ENCODE data around the gene GJC2.

The GJC2 gene

GRCh38 chr1:228194921-228195812 lies 45.4 kb downstream of the GJC2 start:
- TF ChIP-seq, protein P1, sequence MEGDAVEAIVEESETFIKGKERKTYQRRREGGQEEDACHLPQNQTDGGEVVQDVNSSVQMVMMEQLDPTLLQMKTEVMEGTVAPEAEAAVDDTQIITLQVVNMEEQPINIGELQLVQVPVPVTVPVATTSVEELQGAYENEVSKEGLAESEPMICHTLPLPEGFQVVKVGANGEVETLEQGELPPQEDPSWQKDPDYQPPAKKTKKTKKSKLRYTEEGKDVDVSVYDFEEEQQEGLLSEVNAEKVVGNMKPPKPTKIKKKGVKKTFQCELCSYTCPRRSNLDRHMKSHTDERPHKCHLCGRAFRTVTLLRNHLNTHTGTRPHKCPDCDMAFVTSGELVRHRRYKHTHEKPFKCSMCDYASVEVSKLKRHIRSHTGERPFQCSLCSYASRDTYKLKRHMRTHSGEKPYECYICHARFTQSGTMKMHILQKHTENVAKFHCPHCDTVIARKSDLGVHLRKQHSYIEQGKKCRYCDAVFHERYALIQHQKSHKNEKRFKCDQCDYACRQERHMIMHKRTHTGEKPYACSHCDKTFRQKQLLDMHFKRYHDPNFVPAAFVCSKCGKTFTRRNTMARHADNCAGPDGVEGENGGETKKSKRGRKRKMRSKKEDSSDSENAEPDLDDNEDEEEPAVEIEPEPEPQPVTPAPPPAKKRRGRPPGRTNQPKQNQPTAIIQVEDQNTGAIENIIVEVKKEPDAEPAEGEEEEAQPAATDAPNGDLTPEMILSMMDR (IDR thresholded peaks at IDR 0.05), result no peak
- Mint-ChIP-seq H3K9me3 (peaks cover 37% of the 10 kb centered on the region), H3K27me3 (ENCODE audit: low read depth, poor library complexity) (peaks cover 12% of the 10 kb centered on the region), H3K36me3 (ENCODE audit: low read depth) (peaks cover 26% of the 10 kb centered on the region), H3K4me1 (peaks cover 8% of the 10 kb centered on the region), H3K4me3 (no peak overlapping the region), H3K27ac (no peak overlapping the region)
- no peak for DNase-seq

- Mint-ChIP-seq H3K4me3 (no peak overlapping the region), H3K36me3 (ENCODE audit: low read depth) (peaks cover 38% of the 10 kb centered on the region), H3K4me1 (peaks cover 8% of the 10 kb centered on the region), H3K27me3 (ENCODE audit: low read depth, poor library complexity) (peaks cover 10% of the 10 kb centered on the region), H3K9me3 (peaks cover 52% of the 10 kb centered on the region), H3K27ac (no peak overlapping the region)
- TF ChIP-seq, protein P1 (IDR thresholded peaks at IDR 0.05), result no peak
- DNase-seq, result no peak
These were observed 47.9 kb downstream of the GJC2 start for GRCh38 chr1:228197555-228198147.

GRCh38 chr1:228198977-228199590 lies 49.4 kb downstream of the GJC2 start:
- DNase-seq, result no peak
- Mint-ChIP-seq H3K27ac (no peak overlapping the region), H3K4me3 (no peak overlapping the region), H3K27me3 (ENCODE audit: low read depth, poor library complexity) (peaks cover 12% of the 10 kb centered on the region), H3K9me3 (peaks cover 52% of the 10 kb centered on the region), H3K4me1 (peaks cover 6% of the 10 kb centered on the region), H3K36me3 (ENCODE audit: low read depth) (peaks cover 38% of the 10 kb centered on the region)
- TF ChIP-seq, protein P1 (IDR thresholded peaks at IDR 0.05), result no peak

DNA sequence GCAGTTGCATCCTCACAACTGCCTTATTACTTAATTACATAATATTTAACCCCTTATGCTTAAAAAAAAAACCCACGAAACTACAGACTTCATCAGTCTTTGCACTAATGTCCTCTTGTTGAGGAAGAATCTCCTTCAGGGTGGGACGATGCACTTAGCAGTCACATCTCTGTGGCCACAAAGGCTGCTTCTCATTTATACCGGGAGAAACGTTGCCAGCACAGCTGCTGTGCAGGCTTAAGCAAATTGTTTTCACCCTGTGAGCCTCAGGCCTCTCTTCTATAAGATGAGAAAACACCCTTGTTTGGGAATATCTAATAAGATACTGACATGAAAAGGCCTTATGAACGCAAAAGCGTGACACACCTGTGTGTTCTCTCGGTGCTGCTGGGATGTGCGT lies 55.2 kb downstream of the GJC2 start:
- DNase-seq, result no peak
- TF ChIP-seq, protein P1 (IDR thresholded peaks at IDR 0.05), result no peak
- Mint-ChIP-seq H3K27me3 (ENCODE audit: low read depth, poor library complexity) (peaks cover 7% of the 10 kb centered on the region), H3K9me3 (peaks cover 17% of the 10 kb centered on the region), H3K27ac (peak overlapping the region; percentile 43), H3K4me1 (peaks cover 23% of the 10 kb centered on the region), H3K4me3 (no peak overlapping the region), H3K36me3 (ENCODE audit: low read depth) (peaks cover 12% of the 10 kb centered on the region)

GRCh38 chr1:228205526-228206436 lies 56.1 kb downstream of the GJC2 start:
- H3K9me3 Mint-ChIP-seq, result peaks cover 9% of the 10 kb centered on the region
- H3K36me3 Mint-ChIP-seq (ENCODE audit: low read depth), result peaks cover 10% of the 10 kb centered on the region
- no peak for DNase-seq
- peak overlapping the region; percentile 98 for H3K27ac Mint-ChIP-seq
- TF ChIP-seq, protein P1 (IDR thresholded peaks at IDR 0.05), result no peak
- peak overlapping the region; percentile 36 for H3K4me3 Mint-ChIP-seq
- peaks cover 7% of the 10 kb centered on the region for H3K27me3 Mint-ChIP-seq (ENCODE audit: low read depth, poor library complexity)
- peaks cover 23% of the 10 kb centered on the region for H3K4me1 Mint-ChIP-seq

Data from nephron progenitor cell (in vitro differentiated cells).